Limb (tissue), 2 donors: ENCODE data around the gene QSER1.
A peak's percentile ranks its signal among the peaks of the same experiment; 100 is the strongest.
"Not testable (repeated sequence)": the region's sequence is repeated elsewhere in the genome, so short reads cannot be mapped to it uniquely, and the experiment has no call there.

Source experiments
- DNase-seq, 2 donors: peaks; one replicate each; pipeline ENCODE4 v3.0.0-alpha.2; 2016; ENCODE audit errors: extremely low spot score in 2 of 2

QSER1 gene

DNA sequence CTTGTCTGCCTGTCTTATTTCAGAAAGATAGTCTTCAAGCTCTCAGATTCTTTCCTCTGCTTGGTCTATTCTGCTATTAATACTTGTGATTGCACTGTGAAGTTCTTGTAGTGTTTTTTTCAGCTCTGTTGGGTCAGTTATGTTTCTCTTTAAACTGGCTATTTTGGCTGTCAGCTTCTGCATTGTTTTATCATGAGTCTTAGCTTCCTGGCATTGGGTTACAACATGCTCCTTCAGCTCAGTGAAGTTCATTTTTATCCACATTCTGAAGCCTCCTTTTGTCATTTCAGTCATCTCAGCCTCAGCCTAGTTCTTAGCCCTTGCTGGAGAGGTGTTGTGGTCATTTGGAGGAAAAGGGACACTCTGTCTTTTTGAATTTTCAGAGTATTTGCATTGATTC lies 107.6 kb downstream of the QSER1 start:
- no peak for DNase-seq

DNA sequence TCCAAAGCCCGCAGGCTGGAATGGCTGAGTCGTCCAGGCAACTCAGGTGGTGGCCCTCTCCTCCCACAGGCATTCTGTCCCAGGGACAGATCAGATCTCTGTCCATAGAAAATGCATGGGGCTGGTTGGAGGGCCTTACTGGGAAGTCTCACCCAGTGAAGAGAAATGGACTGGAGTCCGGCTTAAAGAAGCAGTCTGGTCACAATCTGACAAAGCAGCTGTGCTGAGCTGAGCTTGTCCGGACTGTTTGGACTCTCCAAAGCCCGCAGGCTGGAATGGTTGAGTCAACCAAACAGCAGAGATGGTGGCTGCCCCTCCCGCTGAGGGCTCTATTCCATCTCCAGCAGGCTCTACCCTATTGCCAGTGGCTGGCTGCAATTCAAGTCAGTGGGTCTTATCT lies 108.7 kb downstream of the QSER1 start:
- DNase-seq, result no peak

DNA sequence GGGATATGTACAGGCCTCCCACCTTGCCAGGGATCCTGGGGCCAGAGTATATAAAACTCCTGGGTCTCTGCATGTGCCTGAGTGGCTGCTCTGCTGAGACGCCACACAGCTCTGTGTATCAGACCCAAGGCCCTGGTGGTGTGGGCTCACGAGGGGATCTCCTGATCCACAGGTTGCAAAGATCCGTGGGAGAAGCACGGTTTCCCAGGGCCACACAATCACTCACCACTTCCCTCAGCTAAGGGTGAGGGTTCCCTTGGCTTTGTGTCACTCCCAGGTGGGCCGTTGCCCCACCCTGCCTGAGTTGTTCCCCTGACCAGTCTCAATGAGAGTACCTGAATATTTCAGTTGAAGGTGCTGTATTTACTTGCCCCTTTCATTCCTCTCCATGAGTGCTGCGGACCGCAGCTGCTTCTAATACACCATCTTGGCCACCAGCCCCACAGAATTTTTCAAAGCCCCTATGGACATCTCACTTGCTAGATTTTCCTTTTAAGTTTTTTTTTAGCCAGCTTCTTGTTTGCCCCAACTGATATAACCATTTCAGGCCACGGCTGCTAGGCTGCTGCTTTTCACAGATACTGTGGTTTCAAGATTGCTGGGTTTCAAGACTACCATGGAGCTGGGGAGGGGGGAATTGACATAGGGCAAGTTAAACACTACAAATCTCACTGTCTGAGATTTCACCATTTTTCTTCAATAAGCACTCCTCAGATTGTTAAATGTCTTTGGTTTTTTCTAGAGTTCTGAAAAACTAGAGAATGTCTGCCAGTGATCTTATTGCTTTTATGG lies 109.3 kb downstream of the QSER1 start:
- DNase-seq, result no peak

DNA sequence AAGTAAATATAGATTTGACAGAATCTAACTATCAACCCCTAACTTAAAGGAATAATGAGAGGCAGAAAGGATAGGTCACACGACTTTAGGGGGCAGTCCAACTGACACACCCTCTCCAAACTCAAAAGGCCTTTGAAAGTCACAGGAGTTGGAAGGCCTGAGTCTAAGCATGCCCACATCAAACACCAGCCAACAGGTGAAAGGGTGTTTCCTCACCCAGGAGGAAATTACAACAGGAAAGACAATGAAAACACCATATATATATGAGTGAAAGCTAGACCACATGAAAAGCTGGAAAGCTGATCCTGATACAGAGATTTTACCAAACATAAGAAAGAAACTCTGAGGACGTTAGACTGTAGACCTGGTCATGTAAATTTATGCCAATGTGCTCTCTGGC lies 112.6 kb downstream of the QSER1 start:
- no peak for DNase-seq

DNA sequence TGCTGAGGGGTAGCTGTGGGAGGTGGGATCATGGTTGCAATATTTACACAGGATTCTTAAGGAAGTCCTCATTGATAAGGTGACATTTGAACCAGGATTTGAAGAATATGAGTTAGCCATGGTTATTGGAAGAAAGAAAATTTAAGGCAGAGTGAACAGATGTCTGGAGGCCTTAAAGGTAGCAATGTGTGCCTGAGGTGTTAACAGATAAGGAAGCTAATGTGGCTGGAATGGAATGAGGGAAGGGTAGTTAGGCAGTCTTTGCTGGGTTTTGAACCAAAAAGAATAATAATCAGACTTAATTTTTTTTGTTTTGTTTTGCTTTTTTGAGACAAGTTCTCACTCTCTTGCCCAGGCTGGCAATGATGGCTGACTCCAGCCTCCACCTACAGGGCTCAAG lies 113.4 kb downstream of the QSER1 start:
- no peak for DNase-seq

DNA sequence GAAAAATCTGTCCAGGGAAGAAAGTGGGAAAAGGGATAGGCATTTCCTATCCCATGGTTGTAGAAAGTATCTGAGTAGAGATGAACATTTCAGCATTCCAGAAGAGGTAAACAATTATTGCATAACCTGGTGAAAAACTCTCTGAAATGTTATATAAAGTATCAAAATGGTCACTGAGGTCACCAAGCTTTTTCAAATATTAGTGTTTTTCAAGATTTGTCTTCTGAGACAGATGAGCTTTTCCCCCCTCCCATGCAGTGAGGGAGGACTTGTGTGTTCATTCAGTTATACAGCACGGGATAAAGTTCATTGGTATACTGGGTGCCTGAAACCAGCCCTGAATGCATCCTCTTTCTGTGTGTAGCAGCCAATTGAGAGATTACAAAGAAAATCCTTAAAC lies 121.1 kb downstream of the QSER1 start:
- DNase-seq, result no peak

DNA sequence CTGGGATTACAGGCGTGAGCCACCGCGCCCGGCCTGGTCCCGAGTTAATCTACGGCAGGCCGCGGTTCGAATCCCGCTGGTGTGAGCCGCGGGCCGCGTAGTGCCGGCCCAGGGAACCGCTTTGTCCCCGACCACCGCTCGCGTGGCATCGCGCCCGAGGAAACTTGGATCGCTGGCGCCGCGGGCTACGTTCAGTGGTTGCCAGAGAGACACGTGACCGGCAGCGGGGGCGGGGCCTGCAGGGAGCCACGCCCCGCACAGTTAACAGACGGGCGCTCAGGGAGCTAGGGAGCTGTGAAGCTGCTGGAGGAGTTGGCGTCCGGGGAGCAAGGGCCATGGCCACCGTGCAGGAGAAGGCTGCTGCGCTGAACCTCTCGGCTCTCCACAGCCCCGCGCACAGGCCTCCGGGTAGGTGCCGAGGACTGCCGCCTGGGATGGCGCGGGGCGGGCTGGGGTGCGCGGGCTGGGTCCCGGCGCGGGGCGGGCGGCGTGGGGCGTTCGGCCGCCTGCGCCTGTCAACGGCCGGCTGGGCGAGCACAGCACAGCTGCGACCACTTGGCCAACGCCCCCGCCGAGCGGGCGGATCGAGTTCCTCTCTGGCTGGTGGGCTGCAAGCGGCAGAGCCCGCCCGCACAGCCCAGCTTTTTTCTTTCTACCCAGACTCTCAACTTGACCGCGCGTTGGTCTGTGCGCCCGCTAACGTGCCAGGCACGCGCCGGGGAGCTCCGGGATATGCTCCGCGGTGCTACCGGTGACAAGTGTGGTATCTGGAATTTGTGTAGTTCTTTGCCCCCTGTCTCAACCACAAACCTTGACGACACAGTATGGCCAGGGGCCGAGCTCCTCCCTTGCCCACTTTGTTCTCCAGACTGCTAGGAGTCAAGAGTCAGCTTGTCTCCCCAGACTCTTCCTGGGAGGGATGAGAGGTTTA lies 123.3 kb downstream of the QSER1 start, which contains the start of gene DEPDC7:
Gene DEPDC7 (plus strand): TSS at position 258 of the 931 bp plus-strand sequence. CDS start 78 bp downstream, at position 336.
- peak; percentile 89 to 93 for DNase-seq

DNA sequence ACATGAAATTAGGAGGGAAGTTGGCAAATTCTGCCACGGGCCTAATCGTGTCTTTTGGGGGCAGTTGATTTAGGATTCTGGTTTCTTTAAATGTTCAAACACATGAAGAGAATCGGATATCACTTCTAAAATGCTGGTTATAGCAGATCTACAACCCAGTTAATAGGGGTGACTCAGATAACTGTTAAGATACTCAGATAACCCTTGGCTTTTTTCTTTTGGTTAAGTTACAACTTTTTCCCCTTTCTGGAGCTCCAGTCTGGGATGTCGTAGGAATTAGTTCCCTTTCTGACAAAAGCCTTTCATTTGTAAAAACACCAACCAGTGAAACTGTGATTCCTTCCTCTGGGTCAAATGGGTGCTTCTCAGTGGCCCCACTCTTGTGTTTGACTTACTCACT lies 124.0 kb downstream of the QSER1 start:
- DNase-seq, result no peak

DNA sequence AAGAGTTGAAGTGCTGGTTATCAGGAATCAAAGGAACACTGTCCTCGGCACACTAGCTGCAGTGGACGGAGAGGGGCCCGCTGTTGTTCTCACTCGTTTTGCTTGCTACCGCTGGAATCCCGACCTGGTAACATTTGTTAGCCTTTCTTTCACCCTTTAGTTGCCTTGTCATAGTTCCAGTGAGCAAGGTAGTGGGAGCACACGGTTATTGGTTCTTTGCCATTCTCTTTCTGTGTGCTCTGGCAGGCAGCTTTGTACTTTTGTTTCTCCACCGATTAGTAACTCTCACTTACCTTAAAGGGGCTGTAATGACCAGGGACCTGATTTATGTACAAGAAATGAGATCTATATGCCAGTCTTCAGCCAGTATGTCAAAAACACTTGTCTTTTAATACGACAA lies 124.9 kb downstream of the QSER1 start:
- no peak for DNase-seq

DNA sequence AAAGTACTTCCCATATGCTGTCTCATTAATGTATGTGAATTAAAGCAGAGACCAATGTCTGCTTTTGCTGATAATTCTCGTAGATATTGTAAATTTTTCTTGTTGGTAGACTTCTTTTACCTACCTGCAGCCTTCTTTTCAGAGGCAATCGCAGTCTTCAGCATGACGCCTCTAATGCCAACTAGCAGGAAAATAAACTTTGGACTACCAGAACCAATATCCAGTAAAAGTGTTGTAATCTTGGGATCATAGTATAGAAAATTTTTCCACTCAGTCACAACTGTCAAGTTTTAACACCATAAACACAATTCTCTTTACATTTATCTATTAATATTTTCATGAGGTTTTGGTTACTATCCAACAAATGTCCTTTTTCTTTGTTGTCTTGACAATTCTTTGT lies 125.4 kb downstream of the QSER1 start:
- no peak for DNase-seq

DNA sequence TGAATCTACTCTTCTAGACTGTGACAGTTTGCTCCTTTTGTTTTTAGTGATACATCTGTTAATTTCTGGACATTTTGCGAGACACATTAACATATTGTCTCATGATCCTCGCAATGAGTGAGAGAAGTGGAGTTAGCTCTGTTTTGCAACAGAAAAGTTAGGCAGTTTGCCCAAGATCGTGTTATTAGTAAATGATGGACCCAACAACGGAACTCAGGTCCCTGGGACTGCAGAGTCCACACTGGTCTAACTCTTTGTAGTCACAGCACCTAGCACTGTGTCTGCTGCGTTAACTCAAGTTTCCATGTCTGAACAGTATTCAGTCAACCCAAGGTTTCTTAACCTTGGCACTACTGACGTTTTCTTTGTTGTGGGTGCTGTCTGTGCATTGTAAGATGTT lies 126.2 kb downstream of the QSER1 start:
- DNase-seq, result no peak

DNA sequence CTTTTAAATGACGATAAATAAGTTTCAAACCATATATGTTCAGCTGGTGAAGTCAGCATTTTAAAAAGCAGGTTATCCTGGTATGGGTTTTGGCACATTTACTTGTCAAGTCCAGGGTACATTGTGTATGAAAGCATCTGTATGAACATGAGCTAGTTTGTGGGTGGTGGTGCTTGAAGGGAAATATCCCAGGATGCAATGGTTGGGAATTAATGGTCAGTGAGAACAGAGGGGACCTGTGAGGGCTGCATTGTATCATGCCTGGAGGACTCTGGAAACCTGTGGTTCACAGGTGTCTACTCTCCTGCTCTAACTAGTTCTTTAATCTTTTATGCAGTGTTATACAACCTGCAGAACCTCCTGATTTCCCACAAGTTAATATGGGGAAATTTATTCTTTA lies 128.9 kb downstream of the QSER1 start:
- no peak for DNase-seq

DNA sequence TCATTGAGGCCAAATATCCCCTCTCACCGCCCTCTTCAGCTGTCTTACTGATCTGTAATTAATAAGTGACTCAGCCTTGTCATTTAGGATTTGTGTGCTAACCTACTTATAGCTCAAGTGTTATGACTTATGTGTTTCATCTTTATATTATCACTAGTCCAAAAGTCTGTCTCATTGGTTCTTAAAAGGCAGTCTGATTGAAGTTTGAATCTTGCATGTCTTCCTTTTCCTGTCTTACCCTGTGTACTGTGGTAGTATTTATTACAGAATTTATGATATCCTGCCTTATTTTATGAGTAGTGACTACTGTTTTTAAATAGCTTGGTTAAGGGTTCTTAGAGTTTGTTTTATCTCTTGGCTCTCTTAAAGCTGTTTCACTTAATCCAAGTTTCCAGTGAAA lies 129.3 kb downstream of the QSER1 start:
- DNase-seq, result no peak

DNA sequence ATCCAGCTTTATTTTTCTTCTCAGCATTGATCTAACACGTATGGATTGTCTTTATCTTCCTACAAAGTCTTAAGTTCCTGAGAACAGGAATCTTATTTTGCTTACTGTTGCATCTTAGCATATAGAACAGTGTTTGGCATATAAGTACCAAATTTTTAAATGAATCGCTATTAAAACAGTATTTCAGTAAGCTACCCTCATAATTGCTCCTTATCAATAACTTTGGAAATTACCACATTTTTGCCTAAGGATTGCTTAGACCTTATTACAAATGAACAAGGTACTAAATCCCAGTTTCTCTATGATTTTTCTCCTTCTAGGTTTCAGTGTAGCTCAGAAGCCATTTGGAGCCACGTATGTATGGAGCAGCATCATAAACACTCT lies 132.7 kb downstream of the QSER1 start:
- DNase-seq, result no peak

DNA sequence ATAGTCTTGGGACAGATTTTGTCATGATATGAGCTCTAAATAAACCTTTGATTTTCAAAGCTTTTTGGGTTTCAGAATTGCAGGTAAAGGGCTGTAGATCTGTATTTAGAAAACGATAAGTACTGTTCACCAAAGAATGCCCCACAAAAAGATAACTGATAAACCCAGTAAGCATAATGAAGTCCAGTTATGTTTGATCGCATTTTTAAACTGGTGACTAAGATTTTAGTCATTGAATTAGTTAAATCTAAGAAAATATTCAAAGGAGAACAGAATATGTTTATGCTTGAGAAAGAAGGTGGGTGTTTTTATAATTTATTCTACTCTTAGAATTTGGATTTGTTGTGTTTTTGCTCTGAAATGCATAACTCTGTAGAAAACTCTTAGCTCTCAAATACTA lies 134.6 kb downstream of the QSER1 start:
- no peak for DNase-seq

DNA sequence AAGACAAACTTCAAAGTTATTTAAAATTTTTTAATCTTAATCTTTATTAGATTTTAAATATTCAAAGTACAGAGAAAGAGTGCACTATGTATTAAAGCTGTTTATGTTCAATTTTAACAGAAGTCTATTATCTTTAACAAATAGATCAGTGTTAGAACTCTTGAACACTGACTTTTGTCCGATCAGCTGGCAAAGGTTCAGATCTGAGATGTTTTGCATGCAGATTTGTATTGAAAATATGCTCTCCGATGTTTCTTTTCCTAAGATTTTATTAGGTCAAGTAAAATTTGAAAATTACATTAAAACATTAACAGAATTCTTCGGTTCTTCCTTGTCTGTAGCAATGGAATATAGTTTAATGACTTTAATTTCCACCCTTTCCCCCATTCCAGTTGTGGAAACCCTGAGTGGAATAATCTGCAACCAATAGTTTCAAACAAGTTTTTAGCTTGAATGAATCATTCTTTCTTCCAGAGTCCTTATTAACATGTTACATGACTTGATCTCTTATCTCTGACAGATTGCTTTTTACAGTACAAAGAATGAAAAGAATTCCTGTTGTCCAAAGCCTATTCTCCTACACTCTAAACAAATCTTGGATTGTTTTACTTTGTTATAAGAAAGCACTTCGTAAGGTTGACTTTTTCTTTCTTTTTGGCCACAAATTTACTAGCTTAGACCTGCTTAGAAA lies 135.4 kb downstream of the QSER1 start:
- DNase-seq, result no peak

DNA sequence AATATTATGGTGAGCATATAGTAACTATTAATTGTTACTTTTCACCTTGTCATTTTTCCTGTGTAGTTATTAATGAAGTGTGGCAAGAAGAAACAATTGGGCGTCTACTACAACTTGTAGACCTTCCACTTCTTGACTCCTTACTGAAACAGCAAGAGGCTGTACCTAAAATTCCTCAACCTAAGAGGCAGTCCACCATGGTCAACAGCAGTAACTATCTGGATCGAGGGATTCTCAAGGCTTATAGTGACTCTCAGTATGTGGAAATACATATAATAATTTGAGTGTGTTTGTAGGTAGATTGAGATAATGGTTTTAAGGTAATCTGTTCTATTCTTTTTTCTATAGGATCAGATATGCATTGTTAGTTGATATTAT lies 135.9 kb downstream of the QSER1 start:
- DNase-seq, result no peak

DNA sequence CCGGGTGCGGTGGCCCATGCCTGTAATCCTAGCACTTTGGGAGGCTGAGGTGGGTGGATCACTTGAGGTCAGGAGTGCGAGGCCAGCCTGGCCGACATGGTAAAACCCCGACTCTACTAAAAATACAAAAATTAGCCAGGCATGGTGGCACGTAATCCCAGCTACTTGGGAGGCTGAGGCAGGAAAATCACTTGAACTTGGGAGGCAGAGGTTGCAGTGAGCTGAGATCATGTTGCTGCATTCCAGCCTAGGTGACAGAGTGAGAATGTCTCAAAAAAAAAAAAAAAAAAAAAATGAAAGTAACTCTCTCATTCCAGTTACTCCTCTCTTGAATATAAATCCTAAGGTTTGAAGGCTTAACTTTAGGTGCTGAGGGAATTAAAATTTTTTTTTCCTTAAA lies 136.6 kb downstream of the QSER1 start:
- not testable (repeated sequence) for DNase-seq
